ENCODE results near the gene FYCO1.
"Not testable (repeated sequence)": the region's sequence is repeated elsewhere in the genome, so short reads cannot be mapped to it uniquely, and the experiment has no call there.

The FYCO1 gene

GRCh38 chr3:45995236-45996192, at the start of gene FYCO1:
Gene FYCO1, minus strand, starts transcription at chr3:45995824. Its CDS starts 10,914 bp downstream, at chr3:45984910.
- FAIRE-seq: no peak

- no peak for FAIRE-seq
Observed at GRCh38 chr3:46038916-46039315, 43.3 kb upstream of the FYCO1 start.

DNA sequence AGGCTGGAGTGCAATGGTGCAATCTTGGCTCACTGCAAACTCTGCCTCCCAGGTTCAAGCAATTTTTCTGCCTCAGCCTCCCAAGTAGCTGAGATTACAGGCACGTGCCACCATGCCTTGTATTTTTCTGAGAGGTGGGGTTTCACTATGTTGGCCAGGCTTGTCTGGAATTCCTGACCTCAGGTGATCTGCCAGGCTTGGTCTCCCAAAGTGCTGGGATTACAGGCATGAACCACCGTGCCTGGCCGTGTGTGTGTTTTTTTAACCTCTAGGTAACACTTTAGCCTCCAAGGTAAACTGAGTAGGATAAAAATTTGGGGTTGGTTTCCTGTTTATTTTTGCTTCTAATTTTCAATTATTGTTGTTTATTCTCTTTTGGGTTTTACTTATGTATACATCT, 42.4 kb upstream of the FYCO1 start:
- FAIRE-seq: not testable (repeated sequence)

DNA sequence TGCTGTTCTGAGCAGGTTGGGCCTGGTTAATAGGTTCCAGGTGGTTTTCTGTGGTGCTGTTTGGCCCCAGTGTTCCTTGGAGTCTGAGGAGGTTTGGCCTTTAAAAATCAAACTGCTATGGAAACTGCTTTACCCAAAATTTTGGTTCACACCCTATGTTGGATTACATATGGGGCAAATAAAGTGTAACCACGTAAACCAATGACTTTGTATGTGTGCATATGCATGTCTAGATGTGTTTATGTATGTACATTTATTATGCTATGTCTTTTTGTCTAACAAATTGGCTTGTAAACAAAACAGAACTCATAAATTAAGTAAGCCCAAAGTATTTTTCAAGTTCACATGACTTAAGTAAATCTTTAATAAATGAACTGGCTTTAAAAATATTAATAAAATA, 40.6 kb upstream of the FYCO1 start:
- no peak for FAIRE-seq

DNA sequence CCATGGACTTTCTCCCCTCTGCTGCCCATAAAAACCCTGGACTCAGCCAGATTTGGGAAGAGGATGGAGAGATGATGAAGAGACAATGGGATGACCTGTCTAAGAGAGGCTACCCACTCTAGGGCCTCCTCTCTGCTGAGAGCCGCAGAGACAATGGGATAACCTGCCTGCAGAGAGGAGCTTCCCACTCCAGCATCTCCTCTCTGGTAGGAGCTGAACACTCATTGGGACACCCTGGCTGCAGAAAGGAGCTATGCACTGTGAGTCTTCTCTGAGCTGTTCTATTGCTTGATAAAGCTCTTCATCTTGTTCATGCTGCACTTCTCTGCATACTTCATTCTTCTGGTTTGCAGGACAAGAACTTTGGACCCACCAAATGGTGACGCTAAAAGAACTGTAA, 36.1 kb upstream of the FYCO1 start:
- no peak for FAIRE-seq

GRCh38 chr3:46031269-46031668, 35.6 kb upstream of the FYCO1 start:
- no peak for FAIRE-seq

DNA sequence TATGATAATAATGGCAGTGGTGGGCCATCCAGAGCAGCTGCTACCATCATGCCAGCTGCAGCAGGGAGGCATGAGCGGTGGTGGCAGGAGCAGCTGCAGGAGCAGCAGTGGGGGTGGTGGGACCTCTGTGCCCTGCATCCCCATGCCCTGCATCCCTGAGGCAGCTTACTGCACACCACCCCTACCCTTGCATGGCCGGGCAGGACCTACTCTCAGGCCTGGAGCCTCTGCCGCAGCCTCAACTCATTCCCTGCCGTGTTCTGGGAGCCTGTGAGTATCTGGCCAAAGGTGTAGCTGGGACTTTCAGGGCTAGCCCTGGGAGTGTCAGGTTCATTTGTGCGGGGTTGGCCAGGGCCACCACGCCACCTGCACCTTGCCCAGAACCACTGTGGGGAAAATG, 35.0 kb upstream of the FYCO1 start:
- no peak for FAIRE-seq

DNA sequence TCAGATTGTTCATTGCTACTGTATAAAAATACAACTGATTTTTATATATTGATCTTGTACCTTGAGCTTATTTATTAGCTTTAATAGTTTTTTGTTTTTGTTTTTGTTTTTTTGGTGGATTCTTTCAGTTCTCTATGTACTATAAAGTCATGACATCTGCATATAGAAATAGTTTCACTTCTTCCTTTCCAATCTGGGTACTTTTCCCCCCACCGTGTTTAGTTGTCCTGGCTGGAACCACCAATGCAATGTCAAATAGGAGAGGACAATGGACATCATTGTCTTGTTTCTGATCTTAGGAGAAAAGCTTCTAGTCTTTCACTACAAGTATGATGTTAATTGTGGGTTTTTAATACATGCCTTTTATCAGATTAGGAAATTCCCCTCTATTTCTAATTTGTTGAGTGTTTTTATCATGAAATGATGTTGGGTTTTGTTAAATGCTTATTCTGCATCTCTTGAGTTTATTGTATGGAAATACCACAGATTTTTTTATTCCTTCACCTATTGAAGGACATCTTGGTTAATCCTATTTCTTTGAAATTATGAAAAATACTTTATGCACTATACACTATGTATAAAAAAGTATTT, 34.4 kb upstream of the FYCO1 start:
- no peak for FAIRE-seq

GRCh38 chr3:46027736-46028397, 32.2 kb upstream of the FYCO1 start:
- FAIRE-seq: no peak

GRCh38 chr3:46027021-46027705, 31.5 kb upstream of the FYCO1 start, which contains the start of gene XCR1:
Gene XCR1, minus strand, starts transcription at chr3:46027483. Its CDS starts 5,536 bp downstream, at chr3:46021947.
- no peak for FAIRE-seq

- FAIRE-seq: no peak
Observed at GRCh38 chr3:46025139-46025538, 29.5 kb upstream of the FYCO1 start.

GRCh38 chr3:46024131-46024530, 28.5 kb upstream of the FYCO1 start:
- no peak for FAIRE-seq

- no peak for FAIRE-seq
Observed at GRCh38 chr3:46022909-46023785, 27.5 kb upstream of the FYCO1 start.

GRCh38 chr3:46021516-46021915, 25.9 kb upstream of the FYCO1 start:
- FAIRE-seq: no peak

DNA sequence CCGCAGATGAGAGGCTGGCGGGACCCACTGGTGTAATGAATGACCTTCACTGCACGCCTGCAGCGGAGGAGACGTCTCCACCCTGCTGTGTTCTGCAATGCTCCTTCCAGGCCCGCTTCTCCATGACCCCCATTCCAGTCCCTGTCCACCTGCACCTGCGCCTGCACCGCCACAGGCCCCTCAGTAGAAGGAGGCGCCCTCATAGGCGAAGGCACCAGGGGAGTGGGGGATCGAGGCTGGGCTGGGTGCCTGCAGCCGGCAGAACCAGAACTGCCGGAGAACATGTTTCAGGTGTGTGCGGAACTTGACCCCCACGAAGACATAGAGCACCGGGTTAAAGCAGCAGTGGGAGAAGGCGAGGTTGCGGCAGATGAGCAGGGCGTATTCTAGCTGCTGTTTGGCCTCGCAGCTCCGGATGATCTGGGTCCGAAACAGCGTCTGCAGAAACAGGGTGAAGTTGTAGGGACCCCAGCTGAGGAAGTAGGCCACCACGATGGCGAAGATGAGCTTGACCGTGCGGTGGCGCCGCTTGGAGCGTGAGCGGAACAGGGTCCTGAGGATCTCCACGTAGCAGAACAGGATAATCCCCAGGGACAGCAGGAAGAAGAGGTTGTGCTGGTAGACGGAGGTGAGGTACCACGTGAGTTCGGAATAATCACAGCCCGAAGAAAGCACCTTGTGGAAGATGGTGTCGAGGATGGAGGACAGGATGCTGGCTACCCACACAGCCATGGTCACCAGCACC, 25.3 kb upstream of the FYCO1 start:
- no peak for FAIRE-seq

GRCh38 chr3:46019707-46020106, 24.1 kb upstream of the FYCO1 start:
- FAIRE-seq: no peak

DNA sequence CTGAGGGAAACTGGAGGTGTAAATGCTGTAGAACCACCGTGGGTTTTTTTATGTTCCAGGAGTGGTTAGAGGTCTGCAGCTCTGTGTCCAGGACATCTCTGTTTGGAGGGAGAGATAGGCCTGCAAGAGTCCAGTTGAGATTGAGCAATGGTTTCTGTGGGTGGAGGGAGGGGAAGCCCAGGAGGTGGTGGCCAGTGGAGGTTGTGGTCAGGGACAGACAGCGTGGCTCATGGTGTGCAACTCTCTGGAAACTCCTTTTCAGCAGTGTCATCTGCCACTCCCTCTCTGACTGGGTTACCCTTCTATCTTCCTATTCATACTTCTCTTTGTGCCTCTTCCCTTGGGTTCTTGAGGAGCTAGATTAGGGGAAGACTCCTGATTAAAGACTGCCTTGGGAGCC, 22.1 kb upstream of the FYCO1 start:
- FAIRE-seq: no peak

- no peak for FAIRE-seq
Observed at GRCh38 chr3:46013316-46014094, 17.9 kb upstream of the FYCO1 start.

DNA sequence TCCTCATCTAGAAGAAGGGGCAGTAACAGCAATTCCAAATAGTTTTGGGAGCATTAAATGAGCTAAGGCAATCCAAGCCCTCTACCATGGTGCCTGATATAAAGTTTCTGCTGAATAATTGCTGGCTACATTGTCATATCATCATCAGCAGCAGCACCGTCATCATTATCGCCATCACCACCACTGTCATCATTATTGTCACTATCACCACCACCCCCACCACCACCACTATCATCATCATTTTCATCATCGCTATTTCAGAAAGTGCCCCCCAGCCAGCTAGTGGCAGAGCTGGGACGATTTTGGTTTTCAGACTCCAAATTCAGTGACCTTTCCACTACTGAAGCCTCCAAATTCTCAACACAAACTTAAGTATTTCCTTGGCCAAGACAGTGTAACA, 16.6 kb upstream of the FYCO1 start:
- no peak for FAIRE-seq

DNA sequence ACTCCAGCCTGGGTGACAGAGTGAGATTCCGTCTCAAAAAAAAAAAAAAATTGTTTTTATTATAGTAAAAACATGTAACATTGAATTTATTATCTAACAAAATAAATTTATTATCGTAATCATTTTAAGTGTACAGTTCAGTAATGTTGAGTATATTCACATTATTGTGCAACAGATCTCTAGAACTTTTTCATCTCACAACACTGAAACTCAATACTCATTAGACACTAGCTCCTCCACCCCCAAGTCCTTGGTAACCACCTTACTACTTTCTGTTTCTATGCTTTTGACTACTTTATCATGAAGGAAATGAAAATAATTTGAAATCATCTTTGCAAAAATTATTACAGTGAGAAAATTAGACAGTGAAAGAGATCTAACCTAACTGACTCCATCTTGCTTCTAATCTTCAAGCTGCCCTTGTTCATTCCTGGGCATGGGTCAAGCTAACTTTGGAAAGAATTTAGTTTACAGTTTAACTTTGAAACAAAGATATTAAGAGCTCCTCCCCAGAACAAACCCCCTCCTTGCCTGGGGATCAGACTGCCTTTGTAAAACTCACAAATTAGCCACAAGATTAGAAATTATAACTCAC, 15.0 kb upstream of the FYCO1 start:
- FAIRE-seq: peak; percentile 39
